Trophoblast cell (in vitro differentiated cells and primary cell): Measurements from ENCODE around the gene OLFM1.

Experiments used
- DNase-seq, 2 donors: peaks; one replicate each; pipeline ENCODE4 v3.0.0-alpha.2; 2016
- H2AFZ ChIP-seq: 2 replicates; pipeline ENCODE4 v1.6.1; 2013; ENCODE audit warnings: low read length, moderate library complexity, mild to moderate bottlenecking; ENCODE audit not compliant: insufficient read depth, poor library complexity
- H2AK5ac ChIP-seq: 2 replicates; pipeline ENCODE4 v1.6.1; 2013; ENCODE audit warnings: mild to moderate bottlenecking, low read length
- H2BK120ac ChIP-seq: 2 replicates; pipeline ENCODE4 v1.6.1; 2013; ENCODE audit warnings: low read length, mild to moderate bottlenecking, moderate library complexity; ENCODE audit not compliant: insufficient read depth, poor library complexity
- H2BK12ac ChIP-seq: 2 replicates; pipeline ENCODE4 v1.6.1; 2013; ENCODE audit warnings: mild to moderate bottlenecking, low read length, moderate library complexity
- H2BK5ac ChIP-seq: 2 replicates; pipeline ENCODE4 v1.6.1; 2013; ENCODE audit warnings: low read length, low read depth, moderate library complexity, mild to moderate bottlenecking; ENCODE audit not compliant: poor library complexity
- H3K14ac ChIP-seq: 2 replicates; pipeline ENCODE4 v1.6.1; 2013; ENCODE audit warnings: mild to moderate bottlenecking, low read length
- H3K18ac ChIP-seq: 2 replicates; pipeline ENCODE4 v1.6.1; 2013; ENCODE audit warnings: mild to moderate bottlenecking, low read length
- H3K23ac ChIP-seq: 2 replicates; pipeline ENCODE4 v1.6.1; 2013; ENCODE audit warnings: low read length
- H3K27ac ChIP-seq: 2 replicates; pipeline ENCODE4 v1.5.1; 2013; ENCODE audit warnings: low read depth, mild to moderate bottlenecking, inconsistent platforms, low read length, moderate library complexity
- H3K27me3 ChIP-seq: 2 replicates; pipeline ENCODE4 v1.6.1; 2013; ENCODE audit warnings: inconsistent platforms, mild to moderate bottlenecking, low read length, moderate library complexity; ENCODE audit not compliant: insufficient read depth
- H3K36me3 ChIP-seq, 2 experiments: 1 replicate in 1 of 2; 2 replicates in 1 of 2; pipeline ENCODE4 v1.6.1; 2013; ENCODE audit warnings: low read length in 2 of 2, mild to moderate bottlenecking in 2 of 2, moderate library complexity in 1 of 2; ENCODE audit not compliant: insufficient read depth in 2 of 2, control insufficient read depth in 1 of 2
- H3K4ac ChIP-seq: 2 replicates; pipeline ENCODE4 v1.6.1; 2013; ENCODE audit warnings: low read depth, mild to moderate bottlenecking, low read length, moderate library complexity
- H3K4me1 ChIP-seq, 2 experiments: 1 replicate in 1 of 2; 2 replicates in 1 of 2; pipeline ENCODE4 v1.6.1; 2013; ENCODE audit warnings: low read length in 2 of 2, mild to moderate bottlenecking in 2 of 2, moderate library complexity in 1 of 2; ENCODE audit not compliant: insufficient read depth in 2 of 2, control insufficient read depth in 1 of 2
- H3K4me2 ChIP-seq: 2 replicates; pipeline ENCODE4 v1.6.1; 2013; ENCODE audit warnings: inconsistent platforms, mild to moderate bottlenecking, low read length, moderate library complexity
- H3K4me3 ChIP-seq: 2 replicates; pipeline ENCODE4 v1.5.1; 2013; ENCODE audit warnings: mild to moderate bottlenecking, low read depth, low read length, inconsistent platforms
- H3K79me1 ChIP-seq: one replicate; pipeline ENCODE4 v1.6.1; 2013; ENCODE audit warnings: low read length
- H3K79me2 ChIP-seq: 2 replicates; pipeline ENCODE4 v1.6.1; 2013; ENCODE audit warnings: low read length, mild to moderate bottlenecking; ENCODE audit not compliant: control insufficient read depth, insufficient read depth, poor library complexity
- H3K9ac ChIP-seq: 2 replicates; pipeline ENCODE4 v1.6.1; 2013; ENCODE audit warnings: mild to moderate bottlenecking, low read length
- H3K9me3 ChIP-seq: 2 replicates; pipeline ENCODE4 v1.6.1; 2013; ENCODE audit warnings: low read depth, mild to moderate bottlenecking, control low read depth, inconsistent platforms, low read length; ENCODE audit not compliant: insufficient read depth
- H4K12ac ChIP-seq: 2 replicates; pipeline ENCODE4 v1.6.1; 2013; ENCODE audit warnings: low read depth, mild to moderate bottlenecking, low read length, moderate library complexity
- H4K8ac ChIP-seq: 2 replicates; pipeline ENCODE4 v1.6.1; 2013; ENCODE audit warnings: low read depth, mild to moderate bottlenecking, low read length, moderate library complexity
- H4K91ac ChIP-seq: one replicate; pipeline ENCODE4 v1.6.1; 2013; ENCODE audit warnings: low read depth, mild to moderate bottlenecking, low read length, moderate library complexity
- WGBS: extraction: QIAGEN DNeasy Blood & Tissue Kit; methylation state at CpG from one replicate; pipeline ENCODE4 v1.1.7; 2013; ENCODE audit warnings: missing lambda C conversion rate; ENCODE audit not compliant: insufficient read length, insufficient coverage; ENCODE audit errors: extremely low coverage; 5-methylcytosine and 5-hydroxymethylcytosine counted together

The OLFM1 gene

DNA sequence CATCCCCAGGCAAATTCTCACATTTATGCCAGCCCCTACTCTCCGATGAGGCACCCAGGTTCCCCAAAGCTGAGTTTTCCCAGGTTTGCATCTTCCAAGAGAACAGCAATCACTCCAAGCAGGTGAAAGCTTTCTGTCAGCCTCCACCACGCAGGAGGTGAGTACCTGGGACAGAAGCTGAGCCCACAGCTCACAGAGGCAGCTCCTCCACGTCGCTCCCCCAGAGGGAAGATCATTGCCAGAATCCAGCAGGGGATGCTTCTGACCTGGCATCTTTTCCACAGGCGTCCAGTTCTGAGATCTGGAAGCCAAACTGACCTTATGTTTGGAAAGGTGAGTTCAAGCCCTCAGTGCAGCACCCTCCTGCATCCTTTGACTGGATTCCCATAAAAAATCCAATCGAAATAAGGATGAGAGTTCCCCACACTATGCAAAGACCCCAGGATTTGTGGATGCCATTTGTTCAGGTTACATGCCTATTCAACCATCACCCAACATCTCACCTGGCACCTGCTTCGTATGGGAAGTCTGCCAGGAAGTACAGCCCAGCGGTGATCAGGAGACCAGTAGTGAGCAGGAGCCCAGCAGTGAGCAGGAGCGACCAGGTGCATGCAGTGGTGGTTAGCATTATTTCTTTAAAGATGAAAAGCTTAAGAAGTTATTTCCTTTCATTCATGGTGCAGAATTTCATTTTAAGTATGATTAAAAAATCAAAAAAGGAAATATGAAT, 47.4 kb upstream of the OLFM1 start:
- Histone ChIP-seq H3K79me2 (no peaks in the 10 kb centered on the region), H3K4me2 (no peak overlapping the region), H3K4ac (no peak overlapping the region), H3K4me1 (no peaks in the 10 kb centered on the region), H3K27me3 (no peaks in the 10 kb centered on the region), H3K23ac (no peak overlapping the region), H3K27ac (no peak overlapping the region), H3K9ac (no peak overlapping the region), H4K8ac (no peak overlapping the region), H2AFZ (no peak overlapping the region), H3K9me3 (peaks cover 4% of the 10 kb centered on the region), H2BK5ac (no peak overlapping the region), H4K12ac (no peak overlapping the region), H2AK5ac (no peak overlapping the region), H3K18ac (no peak overlapping the region), H3K4me3 (no peak overlapping the region), H4K91ac (no peak overlapping the region), H2BK12ac (no peak overlapping the region), H2BK120ac (no peak overlapping the region), H3K36me3 (no peaks in the 10 kb centered on the region), H3K14ac (no peak overlapping the region), H3K79me1 (no peaks in the 10 kb centered on the region)
- no CpG with 5 or more reads among the region's 9 CpGs for WGBS
- DNase-seq: no peak

DNA sequence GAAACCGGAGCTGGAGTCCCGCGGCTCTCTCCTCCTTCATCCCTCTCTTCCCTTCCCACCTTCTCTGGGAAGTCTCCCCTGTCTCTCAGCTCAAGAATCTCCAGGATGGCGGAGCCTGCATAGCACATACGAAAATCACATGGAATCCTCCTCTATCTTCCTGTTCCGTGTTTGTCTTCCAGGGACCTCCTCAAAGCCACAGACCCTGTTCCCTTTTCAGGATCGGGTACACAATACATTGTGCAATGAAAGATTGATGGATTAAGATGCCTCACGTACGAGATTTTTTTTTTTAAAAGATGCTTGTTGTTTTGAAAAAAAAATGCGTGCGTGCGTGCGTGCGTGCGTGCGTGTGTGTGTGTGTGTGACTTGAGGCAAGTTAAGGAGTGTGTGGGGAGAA, 46.6 kb upstream of the OLFM1 start:
- no peak overlapping the region for H3K4ac ChIP-seq
- H4K8ac ChIP-seq: no peak overlapping the region
- no peak overlapping the region for H3K9ac ChIP-seq
- no peak overlapping the region for H3K27ac ChIP-seq
- no peak for DNase-seq
- no peaks in the 10 kb centered on the region for H3K79me2 ChIP-seq
- H2AFZ ChIP-seq: no peak overlapping the region
- no peak overlapping the region for H3K18ac ChIP-seq
- H2BK120ac ChIP-seq: no peak overlapping the region
- no peak overlapping the region for H3K23ac ChIP-seq
- H3K14ac ChIP-seq: no peak overlapping the region
- no peaks in the 10 kb centered on the region for H3K79me1 ChIP-seq
- H2BK12ac ChIP-seq: no peak overlapping the region
- no peak overlapping the region for H3K4me3 ChIP-seq
- H3K4me1 ChIP-seq: no peaks in the 10 kb centered on the region
- H3K36me3 ChIP-seq: no peaks in the 10 kb centered on the region
- no peak overlapping the region for H2BK5ac ChIP-seq
- H3K27me3 ChIP-seq: no peaks in the 10 kb centered on the region
- H3K9me3 ChIP-seq: peaks cover 4% of the 10 kb centered on the region
- no peak overlapping the region for H2AK5ac ChIP-seq
- no peak overlapping the region for H4K12ac ChIP-seq
- no peak overlapping the region for H3K4me2 ChIP-seq
- H4K91ac ChIP-seq: no peak overlapping the region
- no CpG with 5 or more reads among the region's 16 CpGs for WGBS

DNA sequence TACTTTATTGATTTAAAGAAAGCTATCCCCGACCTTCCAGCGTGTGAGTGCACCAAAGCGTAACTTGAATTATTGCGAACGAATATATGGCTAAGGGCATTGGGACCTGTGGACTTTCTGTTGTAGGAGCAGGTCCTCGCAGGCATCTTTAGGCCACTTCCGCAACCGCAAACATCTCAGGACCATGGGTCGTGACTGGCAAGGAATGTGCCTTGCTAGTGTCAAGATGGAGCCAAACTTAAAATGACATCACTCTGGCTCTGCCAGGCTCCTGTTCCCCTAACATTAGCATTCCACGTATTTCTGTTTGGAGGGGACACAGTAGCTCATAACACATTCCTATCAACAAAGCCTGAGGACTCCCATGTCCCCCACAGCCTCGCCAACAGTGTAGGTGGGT, 44.1 kb upstream of the OLFM1 start:
- no peak overlapping the region for H2AK5ac ChIP-seq
- H2AFZ ChIP-seq: no peak overlapping the region
- H3K14ac ChIP-seq: no peak overlapping the region
- H2BK5ac ChIP-seq: no peak overlapping the region
- no peak overlapping the region for H4K91ac ChIP-seq
- no peak overlapping the region for H3K4me3 ChIP-seq
- H3K27ac ChIP-seq: no peak overlapping the region
- no peak overlapping the region for H3K18ac ChIP-seq
- H3K79me2 ChIP-seq: no peaks in the 10 kb centered on the region
- H3K4me1 ChIP-seq: no peaks in the 10 kb centered on the region
- H3K9me3 ChIP-seq: peaks cover 2% of the 10 kb centered on the region
- no peaks in the 10 kb centered on the region for H3K27me3 ChIP-seq
- no peaks in the 10 kb centered on the region for H3K79me1 ChIP-seq
- no peak overlapping the region for H2BK120ac ChIP-seq
- H4K12ac ChIP-seq: no peak overlapping the region
- H3K36me3 ChIP-seq: no peaks in the 10 kb centered on the region
- H2BK12ac ChIP-seq: no peak overlapping the region
- H3K9ac ChIP-seq: no peak overlapping the region
- no peak for DNase-seq
- no peak overlapping the region for H3K4ac ChIP-seq
- no peak overlapping the region for H3K23ac ChIP-seq
- no CpG with 5 or more reads among the region's 11 CpGs for WGBS
- no peak overlapping the region for H3K4me2 ChIP-seq
- no peak overlapping the region for H4K8ac ChIP-seq

DNA sequence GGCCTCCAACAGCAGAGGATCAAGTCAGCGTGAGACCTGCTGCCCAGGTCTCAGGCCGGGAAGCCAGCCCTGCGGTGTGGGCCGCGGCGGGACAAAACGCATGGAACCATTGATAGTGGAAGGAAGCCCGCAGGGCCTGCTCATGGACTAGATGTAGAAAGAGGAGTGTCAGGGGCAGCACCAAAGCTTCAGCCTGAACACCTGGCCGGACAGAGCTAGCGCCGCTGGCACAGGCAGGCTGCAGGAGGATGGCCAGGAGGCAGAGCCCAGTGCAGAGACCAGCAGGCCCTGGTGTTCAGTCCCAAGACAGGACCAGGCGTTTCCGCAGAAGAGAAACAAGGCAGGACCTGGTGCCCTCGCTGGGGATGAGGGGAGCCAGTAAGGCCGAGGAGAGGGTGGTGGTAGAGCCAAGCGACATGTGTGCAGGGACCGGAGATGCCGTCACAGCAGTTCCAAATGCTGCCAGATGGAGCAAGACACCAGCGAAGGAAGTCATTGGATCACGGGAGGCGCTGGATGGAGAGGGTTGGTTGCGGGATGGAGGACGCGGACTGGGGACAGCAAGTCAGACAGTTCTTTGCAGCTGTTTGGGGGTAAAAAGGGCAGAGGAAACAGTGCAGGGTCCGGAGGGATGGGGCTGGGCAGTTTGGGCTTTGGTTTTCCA, 42.1 kb upstream of the OLFM1 start:
- Histone ChIP-seq H2BK12ac (no peak overlapping the region), H3K27ac (no peak overlapping the region), H2BK5ac (no peak overlapping the region), H3K79me2 (no peaks in the 10 kb centered on the region), H3K79me1 (no peaks in the 10 kb centered on the region), H2AK5ac (no peak overlapping the region), H3K36me3 (no peaks in the 10 kb centered on the region), H3K9me3 (peaks cover 2% of the 10 kb centered on the region), H3K4me2 (no peak overlapping the region), H3K4me1 (no peaks in the 10 kb centered on the region), H4K91ac (no peak overlapping the region), H4K12ac (no peak overlapping the region), H2BK120ac (no peak overlapping the region), H3K14ac (no peak overlapping the region), H3K18ac (no peak overlapping the region), H3K4me3 (peak overlapping the region; percentile 26), H4K8ac (no peak overlapping the region), H3K27me3 (no peaks in the 10 kb centered on the region), H3K4ac (no peak overlapping the region), H3K9ac (no peak overlapping the region), H3K23ac (no peak overlapping the region), H2AFZ (no peak overlapping the region)
- DNase-seq: no peak
- WGBS: no CpG with 5 or more reads among the region's 25 CpGs
